HepG2 (cell line): ENCODE results near the gene METTL16. TPM values are rescaled to one million over a fixed set of nuclear protein-coding genes. Genes with fewer than 3 reads are reported as not detected.

Source experiments
- AHR ChIP-seq: IDR thresholded peaks from 2 replicates; pipeline ENCODE4 v1.6.1; 2018; ENCODE audit warnings: missing genetic modification reagents, missing compliant biosample characterization
- ASH2L ChIP-seq: fragments of 300-600, 200-600 bp; sonication (generic); IDR thresholded peaks from 2 replicates; pipeline ENCODE4 v1.7.0; 2017; ENCODE audit warnings: low read depth, mild to moderate bottlenecking, moderate library complexity, mixed read lengths, low read length; ENCODE audit not compliant: insufficient read length
- CREB3 ChIP-seq: sonication (generic); formaldehyde crosslinking; IDR thresholded peaks from 2 replicates; pipeline ENCODE4 v1.5.0; 2020; ENCODE audit warnings: missing genetic modification reagents
- CREBL2 ChIP-seq: sonication (generic); formaldehyde crosslinking; IDR thresholded peaks from 2 replicates; pipeline ENCODE4 v1.8.1; 2023; ENCODE audit warnings: missing genetic modification reagents, mild to moderate bottlenecking, borderline replicate concordance
- ESRRA ChIP-seq: sonication (generic); formaldehyde crosslinking; IDR thresholded peaks from 2 replicates; pipeline ENCODE4 v1.5.1; 2020; ENCODE audit warnings: mild to moderate bottlenecking, low read depth, missing genetic modification reagents
- FOXK1 ChIP-seq: sonication (generic); formaldehyde crosslinking; IDR thresholded peaks from 2 replicates; pipeline ENCODE4 v1.4.0; 2020; ENCODE audit warnings: low read depth, missing genetic modification reagents, borderline replicate concordance
- KDM2A ChIP-seq: sonication (generic); formaldehyde crosslinking; IDR thresholded peaks from 2 replicates; pipeline ENCODE4 v1.4.0; 2020; ENCODE audit warnings: low read depth, missing genetic modification reagents, borderline replicate concordance
- MATR3 ChIP-seq: sonication (generic); formaldehyde crosslinking; IDR thresholded peaks from 2 replicates; pipeline ENCODE4 v1.4.0; 2020; ENCODE audit warnings: missing genetic modification reagents
- MIER2 ChIP-seq: IDR thresholded peaks from 2 replicates; pipeline ENCODE4 v1.6.1; 2016; ENCODE audit warnings: missing biosample characterization, missing genetic modification reagents
- PHF5A ChIP-seq: IDR thresholded peaks from one replicate; pipeline ENCODE4 v1.6.1; 2018; ENCODE audit warnings: low read depth, missing genetic modification reagents; ENCODE audit not compliant: unreplicated experiment
- RFXANK ChIP-seq: IDR thresholded peaks from 2 replicates; pipeline ENCODE4 v1.6.1; 2016
- SNAPC5 ChIP-seq: sonication (generic); formaldehyde crosslinking; IDR thresholded peaks from 2 replicates; pipeline ENCODE4 v1.8.1; 2023; ENCODE audit warnings: mild to moderate bottlenecking, missing genetic modification reagents, borderline replicate concordance
- ZBED4 ChIP-seq: sonication (generic); formaldehyde crosslinking; IDR thresholded peaks from 2 replicates; pipeline ENCODE4 v1.4.0; 2020; ENCODE audit warnings: missing genetic modification reagents, borderline replicate concordance
- ZBTB8A ChIP-seq: sonication (generic); formaldehyde crosslinking; IDR thresholded peaks from 2 replicates; pipeline ENCODE4 v1.4.0; 2020; ENCODE audit warnings: mild to moderate bottlenecking, low read depth, missing genetic modification reagents, borderline replicate concordance
- ZNF235 ChIP-seq: sonication (generic); formaldehyde crosslinking; IDR thresholded peaks from 2 replicates; pipeline ENCODE4 v1.8.1; 2023; ENCODE audit warnings: mild to moderate bottlenecking, missing genetic modification reagents, borderline replicate concordance
- ZNF407 ChIP-seq: sonication (generic); formaldehyde crosslinking; IDR thresholded peaks from one replicate; pipeline ENCODE4 v1.5.1; 2020; ENCODE audit warnings: mild to moderate bottlenecking, missing genetic modification reagents; ENCODE audit errors: not compliant biosample characterization
- polyA plus RNA-seq, 8 experiments: library from polyadenylated mRNA; depleted of rRNA in 3 of 8; stranded (reverse) in 7 of 8; unstranded in 1 of 8; fragments of >200 nt; fragmentation: Illumina TruSeq in 4 of 8; extraction: Trizol in 4 of 8; gene quantifications; 2 replicates each; pipeline versions ENCODE4 v1.2.1 to v1.2.3, GENCODE V29; 2011 to 2016; ENCODE audit warnings: low read depth in 4 of 8, missing spikeins in 1 of 8, mixed read lengths in 1 of 8; ENCODE audit not compliant: insufficient read depth in 1 of 8
- total RNA-seq, 5 experiments: library from RNA; depleted of rRNA; stranded (reverse); fragments of >200 nt; fragmentation: Illumina TruSeq; extraction: Trizol; gene quantifications; 2 replicates each; pipeline ENCODE4 v1.2.3, GENCODE V29; 2016; ENCODE audit warnings: low read depth in 1 of 5

The METTL16 gene
- total and polyA plus RNA-seq, 2 of the 13 experiments (the other 11 are each of a cell fraction or from before 2014, with no cell fraction given): 11.6 to 18.5 TPM

GRCh38 chr17:2400877-2401425, 110.7 kb downstream of the METTL16 start, which contains the start of gene MNT (continued):
- TF ChIP-seq ESRRA (CRISPR knock-in tag) (no peak), RFXANK (0 out of 2 replicates have a peak, but pooled peaks have one; percentile 2), ASH2L (peak; percentile 7), AHR (CRISPR knock-in tag) (0 out of 2 replicates have a peak, but pooled peaks have one; percentile 41), ZBED4 (peak; percentile 66; the same call in 1 of the 2 replicates), CREBL2 (CRISPR knock-in tag) (no peak), SNAPC5 (CRISPR knock-in tag) (0 out of 2 replicates have a peak, but pooled peaks have one; percentile 34), ZNF407 (CRISPR knock-in tag) (no peak), MIER2 (no peak), CREB3 (CRISPR knock-in tag) (no peak), FOXK1 (CRISPR knock-in tag) (peak; percentile 83; the same call in 1 of the 2 replicates), ZNF235 (CRISPR knock-in tag) (no peak), PHF5A (no peak), MATR3 (no peak), KDM2A (CRISPR knock-in tag) (no peak), ZBTB8A (CRISPR knock-in tag) (no peak; the same call in 1 of the 2 replicates)
